Left colon (tissue), 2 donors: Measurements from ENCODE around the gene LRRC4C. TPM values are rescaled to one million over a fixed set of nuclear protein-coding genes. Genes with fewer than 3 reads are reported as not detected.
"Not testable (repeated sequence)": the region's sequence is repeated elsewhere in the genome, so short reads cannot be mapped to it uniquely, and the experiment has no call there.

ENCODE experiments used
- ATAC-seq: fragments of 200-7000 bp; cut with Tn5 transposase; one replicate; pipeline ENCODE4 v1.9.1; 2020; ENCODE audit warnings: mild to moderate bottlenecking, moderate library complexity
- DNase-seq, 2 donors: peaks; one replicate each; pipeline ENCODE4 v3.0.0-alpha.2; 2020
- intact Hi-C, 2 donors: fragments of 100-400 bp; cut with DNase I in 1 of 2; cut with micrococcal nuclease in 1 of 2; formaldehyde crosslinking; loops; one replicate each; pipeline versions ENCODE4 v1.11.2 to v1.14.0; 2022; cut with DNase I, micrococcal nuclease
- total RNA-seq, 2 donors: library from RNA; stranded (reverse); fragmentation: NEBNext Ultra II Directional; extraction: Animal tissue kit (Norgen Biotek cat#: 25700); gene quantifications; one replicate each; pipeline ENCODE4 v1.2.1, GENCODE V29; 2021
- donor health status: DM: no; HTN: no; CAD: no.
- donor health status: DM: yes; HTN: yes; CAD: no.

The LRRC4C gene
- total RNA-seq, 2 donors from 2014 or later: 0.31 to 0.42 TPM

DNA sequence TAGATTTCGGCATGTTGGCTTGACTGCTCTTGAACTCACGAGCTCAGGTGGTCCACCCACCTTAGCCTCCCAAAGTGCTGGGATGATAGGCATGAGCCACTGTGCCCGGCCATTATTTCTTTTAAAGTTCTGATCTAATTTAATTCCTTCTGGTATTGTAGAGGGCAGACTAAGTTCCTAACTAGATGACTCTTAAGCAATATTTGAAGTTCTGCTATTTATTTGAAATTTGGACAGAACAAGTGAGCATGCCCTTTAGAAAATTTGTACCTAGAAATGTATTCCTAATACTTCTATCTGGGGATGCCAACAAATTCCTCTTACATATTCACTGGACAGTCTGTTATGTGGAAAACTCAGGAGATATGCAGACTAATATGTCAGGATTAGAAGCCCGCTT is 746.4 kb downstream of the LRRC4C start:
- ATAC-seq (no peak), DNase-seq (no peak)

DNA sequence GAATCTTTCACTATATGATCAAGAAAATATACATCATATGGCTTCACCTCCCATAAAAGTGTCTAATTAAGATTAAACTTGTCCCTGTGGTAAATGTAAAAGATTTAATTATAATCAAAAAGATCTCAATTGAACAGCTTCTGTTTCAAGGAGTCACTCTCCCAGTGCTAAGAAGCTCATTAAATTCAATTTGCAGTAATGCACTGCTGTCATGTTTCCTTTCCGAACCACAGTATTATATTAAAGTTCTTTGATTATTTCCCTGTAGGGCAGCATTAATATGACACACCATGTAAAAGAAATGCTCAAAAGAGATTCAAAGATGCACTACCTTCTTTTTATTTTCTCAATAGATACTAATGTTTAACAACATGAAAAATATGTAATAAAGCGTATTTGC is 758.4 kb downstream of the LRRC4C start:
- intact Hi-C loops: no loop called here
- ATAC-seq (no peak), DNase-seq (no peak)

More for the DNA sequence above, 746.4 kb downstream of the LRRC4C start:
- intact Hi-C loops: no loop called here

DNA sequence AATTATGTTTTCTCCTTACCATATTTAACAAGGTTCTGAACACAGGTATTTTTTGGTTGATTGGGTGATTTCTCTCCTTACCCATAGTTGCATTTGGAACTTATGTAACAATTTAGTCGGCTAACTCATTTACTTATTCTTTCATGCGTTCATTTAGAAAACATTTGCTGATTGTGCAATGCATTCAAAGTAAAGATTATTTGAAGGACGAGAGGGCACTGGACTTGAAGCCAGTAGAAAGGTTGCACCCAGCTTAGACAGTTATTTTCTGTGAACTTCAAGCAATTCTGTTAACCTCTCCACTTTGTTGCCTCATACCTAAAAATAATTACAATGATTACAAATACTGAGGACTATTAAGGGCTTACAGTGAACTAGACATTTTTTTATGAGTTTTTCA is 769.6 kb downstream of the LRRC4C start:
- intact Hi-C loops: no loop called here
- no peak for DNase-seq
- ATAC-seq: no peak

DNA sequence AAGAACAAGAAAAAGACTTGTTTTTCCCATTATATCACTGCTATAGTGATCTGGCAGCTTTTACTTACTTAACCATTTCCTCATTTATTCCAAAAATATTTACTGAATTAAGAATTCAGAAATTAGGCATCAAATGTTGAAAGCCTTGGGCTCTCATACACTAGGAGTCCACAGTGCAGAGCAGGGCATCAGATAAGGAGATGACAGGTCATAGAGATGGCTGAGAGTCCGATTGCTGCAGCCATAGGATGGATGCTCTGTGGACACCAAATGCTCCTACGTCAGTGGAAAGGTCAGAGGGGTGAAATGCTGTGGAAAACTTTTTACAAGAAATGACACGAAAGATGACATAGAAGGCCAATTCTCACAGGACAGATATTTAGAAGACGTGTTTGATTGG is 771.1 kb downstream of the LRRC4C start:
- DNase-seq: no peak
- no peak for ATAC-seq
- intact Hi-C loops: no loop called here

DNA sequence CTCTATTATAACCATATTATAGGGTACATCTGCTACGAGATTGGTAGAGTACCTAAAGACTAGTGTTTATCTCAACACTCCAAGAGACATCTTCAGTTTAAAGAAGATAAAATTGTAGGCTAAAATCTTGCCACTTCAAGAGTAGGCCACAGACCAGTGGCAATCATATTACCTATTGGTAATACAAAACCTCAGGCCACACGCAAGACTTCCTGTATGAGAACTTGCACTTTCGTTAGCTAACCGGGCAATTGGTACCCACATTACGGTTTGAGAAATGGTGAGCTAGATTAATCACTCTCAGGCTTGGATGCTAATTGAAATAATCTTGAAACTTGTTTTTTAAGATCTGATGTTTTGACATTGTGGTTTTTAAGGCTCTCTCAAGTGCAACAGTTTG is 772.7 kb downstream of the LRRC4C start:
- ATAC-seq: no peak
- intact Hi-C loops: no loop called here
- no peak for DNase-seq

DNA sequence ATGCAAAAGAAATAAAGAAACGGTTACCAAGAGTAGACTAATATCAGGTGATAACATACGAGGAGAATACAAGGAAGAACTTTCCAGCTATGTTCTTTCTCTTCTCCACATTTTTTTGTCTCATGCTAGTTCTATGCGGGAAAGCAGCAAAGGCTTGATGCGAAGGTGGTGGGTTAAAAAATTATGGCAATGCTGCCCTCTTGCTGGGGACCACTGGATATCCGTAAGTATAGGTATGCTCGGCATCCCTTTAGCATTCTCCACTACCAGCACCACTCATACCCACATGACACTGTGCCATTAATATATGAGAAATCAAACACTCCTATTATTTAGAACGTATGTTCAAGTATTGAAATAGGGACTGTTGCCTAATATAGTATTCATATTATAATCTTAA is 776.4 kb downstream of the LRRC4C start:
- DNase-seq: no peak
- ATAC-seq: no peak
- intact Hi-C loops: no loop called here

DNA sequence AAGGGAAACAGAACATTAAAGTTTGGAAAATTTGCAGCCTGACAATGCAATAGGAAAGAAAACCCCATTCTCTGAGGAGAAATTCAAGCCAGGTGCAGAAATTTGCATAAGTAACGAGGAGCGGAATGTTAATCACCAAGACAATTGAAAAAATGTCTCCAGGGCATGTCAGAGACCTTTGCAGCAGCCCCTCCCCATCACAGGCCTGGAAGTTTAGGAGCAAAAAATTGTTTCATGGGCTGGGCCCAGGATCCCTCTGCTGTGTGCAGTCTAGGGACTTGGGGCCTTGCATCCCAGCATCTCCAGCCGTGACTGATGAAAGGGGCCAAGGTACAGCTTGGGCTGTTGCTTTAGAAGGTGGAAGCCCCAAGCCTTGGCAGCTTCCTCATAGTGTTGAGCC is 780.2 kb downstream of the LRRC4C start:
- ATAC-seq: no peak
- DNase-seq: no peak
- intact Hi-C loops: no loop called here

DNA sequence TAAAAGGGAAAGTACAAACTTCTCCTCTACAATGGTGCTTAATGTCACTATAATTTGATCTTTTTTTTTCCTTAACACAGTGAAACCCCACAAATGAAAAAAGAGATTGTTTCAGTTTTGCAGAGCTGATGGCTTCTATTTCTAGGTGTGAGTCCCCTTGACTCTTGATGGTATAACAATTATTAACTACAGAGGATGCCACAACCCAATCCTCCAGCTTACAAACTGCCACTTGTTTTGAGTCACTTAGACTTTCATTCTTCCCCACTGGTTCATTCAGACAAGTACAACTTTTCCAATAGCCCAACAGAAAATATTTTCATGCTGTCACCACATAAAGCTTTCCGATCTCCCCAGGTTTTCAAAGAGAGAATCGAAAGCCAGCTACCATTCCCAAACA is 812.2 kb downstream of the LRRC4C start:
- DNase-seq: no peak
- ATAC-seq: no peak
- intact Hi-C loops: no loop called here

DNA sequence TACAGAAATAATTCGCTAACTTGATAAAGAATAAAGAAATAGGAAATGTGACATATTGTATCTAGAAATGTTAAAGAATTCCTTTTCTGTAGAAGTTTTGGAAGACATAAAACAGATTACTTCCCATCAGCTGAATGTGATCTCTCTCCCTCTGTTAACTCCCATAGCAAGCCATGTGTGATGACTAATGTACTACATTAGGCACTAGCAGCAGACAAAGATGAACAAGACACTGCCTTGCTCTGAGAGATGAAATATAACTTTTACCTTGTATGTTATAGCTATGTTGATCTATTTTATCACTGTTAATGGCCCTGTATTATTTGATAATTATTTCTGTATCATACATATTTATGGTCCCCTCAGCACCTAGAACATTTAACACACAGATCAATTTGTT is 817.2 kb downstream of the LRRC4C start:
- intact Hi-C loops: no loop called here
- no peak for DNase-seq
- ATAC-seq: no peak

DNA sequence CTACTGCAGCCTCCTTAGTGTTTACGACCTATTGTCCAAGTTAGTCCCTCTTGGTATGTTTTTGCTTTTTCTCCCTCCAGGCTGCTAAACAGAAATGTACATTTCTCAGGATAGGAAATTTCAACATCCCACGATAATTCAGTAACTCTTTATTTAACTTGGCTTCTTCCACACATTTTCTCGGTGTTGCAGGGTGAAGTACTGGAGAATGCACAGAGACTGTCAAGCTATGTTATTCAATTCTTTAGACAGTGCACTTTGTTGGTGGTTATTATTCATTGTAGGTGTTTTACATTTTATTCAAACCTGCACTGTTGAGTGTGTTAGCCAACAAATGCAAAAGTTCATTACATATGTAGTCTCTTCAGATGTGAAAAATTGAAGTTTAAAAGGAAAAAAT is 839.8 kb downstream of the LRRC4C start:
- intact Hi-C loops: no loop called here
- DNase-seq: no peak
- no peak for ATAC-seq

DNA sequence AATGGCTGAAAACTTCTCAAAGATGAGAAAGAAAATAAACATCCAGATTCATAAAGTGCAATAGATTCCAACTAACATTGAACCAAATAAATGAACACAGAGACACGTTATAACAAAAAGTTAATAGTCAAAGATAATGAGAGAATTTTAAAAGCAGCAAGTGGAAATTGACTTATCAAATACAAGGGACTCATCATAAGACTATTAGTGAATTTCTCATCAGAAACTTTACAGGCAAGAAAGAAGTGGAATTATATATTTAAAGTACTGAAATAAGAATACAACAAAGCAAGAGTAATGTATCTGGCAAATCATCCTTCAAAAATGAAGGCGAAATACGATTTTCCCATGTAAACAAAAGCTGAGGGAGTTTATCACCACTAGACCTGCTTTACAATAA is 852.7 kb downstream of the LRRC4C start:
- DNase-seq (no peak), ATAC-seq (no peak)
- intact Hi-C loops: no loop called here

DNA sequence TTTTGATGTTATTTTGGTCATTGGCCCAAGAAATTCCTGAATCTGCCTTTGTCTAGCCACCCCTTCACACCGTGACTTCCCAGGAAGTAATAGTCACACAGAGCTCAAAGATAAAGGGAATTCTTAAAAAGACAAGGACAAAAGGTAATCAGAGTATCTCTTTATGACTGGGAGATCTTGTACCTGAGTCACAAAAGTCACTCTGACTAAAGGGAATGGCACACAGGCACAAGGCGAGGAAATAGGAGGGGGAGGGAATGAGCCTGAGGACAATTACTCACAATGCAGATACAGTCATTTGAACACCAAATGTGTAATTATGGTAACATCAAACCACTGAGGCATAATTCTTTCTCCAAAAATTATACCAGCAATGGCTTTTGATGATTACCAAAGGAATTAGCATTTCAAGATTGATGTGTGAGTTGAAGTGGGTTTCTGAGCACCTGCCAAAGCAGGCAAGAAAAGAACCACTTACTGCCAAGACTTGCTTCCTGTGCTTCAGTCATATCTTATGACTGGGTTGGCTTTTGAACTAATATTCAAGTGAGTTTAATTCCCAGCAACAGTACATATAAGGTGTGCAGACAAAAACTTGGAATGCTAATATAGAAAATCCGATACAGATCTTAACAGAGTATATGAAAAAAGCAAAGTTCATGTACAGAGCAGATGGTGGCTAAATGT is 856.4 kb downstream of the LRRC4C start:
- intact Hi-C loops: no loop called here
- no peak for DNase-seq
- no peak for ATAC-seq

DNA sequence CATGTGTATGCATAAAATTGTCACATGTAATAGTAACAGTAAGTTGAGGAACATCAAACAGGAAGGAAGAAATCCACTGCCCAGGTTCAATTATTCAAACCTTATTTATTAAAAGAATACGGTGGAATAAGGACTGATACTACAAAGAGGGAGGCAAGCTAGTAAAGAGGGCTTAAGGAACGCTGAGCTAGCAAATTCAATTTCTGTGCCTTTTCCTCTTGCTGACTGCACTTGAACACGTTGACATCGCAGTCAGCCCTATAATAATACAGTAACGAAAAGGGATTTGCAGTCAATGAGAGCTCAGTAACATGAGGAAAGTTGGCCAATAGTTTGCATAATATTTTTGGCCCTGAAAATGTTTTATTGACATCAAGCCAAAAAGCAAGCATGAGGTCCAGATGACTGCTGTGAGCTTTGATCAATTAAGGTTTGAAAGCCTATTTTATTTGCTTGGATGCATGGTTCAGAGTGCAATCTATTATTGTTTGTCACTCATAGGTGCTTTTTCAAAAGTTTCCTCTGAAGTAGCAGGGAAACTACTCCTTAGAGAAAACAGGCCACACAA is 861.8 kb downstream of the LRRC4C start:
- ATAC-seq: no peak
- DNase-seq: no peak
- intact Hi-C loops: no loop called here

DNA sequence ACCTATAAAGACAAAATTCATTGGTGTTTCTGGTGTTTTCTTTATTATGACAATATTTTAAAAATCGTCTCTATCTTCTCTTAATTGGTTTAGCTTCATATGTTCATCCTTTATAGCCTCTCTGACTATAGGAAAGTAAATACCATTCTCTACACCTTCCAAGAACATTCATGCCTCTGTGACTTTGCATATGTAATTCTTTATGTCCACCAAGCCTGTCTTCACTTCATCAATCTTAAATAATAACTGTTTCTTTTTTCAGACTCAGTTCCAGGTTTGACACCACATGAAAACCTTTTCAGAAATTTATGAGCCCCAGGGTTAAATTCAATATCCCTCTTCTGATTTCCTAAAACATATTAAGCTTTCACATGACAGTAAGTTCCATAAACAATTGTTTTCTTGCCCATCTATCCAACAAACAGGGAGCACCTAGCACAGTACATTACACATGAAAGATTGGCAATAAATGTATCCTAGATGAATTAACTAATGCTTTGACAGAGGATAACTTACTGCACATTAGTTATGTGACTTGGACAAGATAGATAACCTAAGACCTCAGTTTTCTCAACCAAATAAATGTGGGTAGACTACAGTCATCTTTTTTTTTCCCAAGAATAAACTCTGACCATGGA is 886.1 kb downstream of the LRRC4C start:
- intact Hi-C loops: no loop called here
- no peak for DNase-seq
- ATAC-seq: no peak

DNA sequence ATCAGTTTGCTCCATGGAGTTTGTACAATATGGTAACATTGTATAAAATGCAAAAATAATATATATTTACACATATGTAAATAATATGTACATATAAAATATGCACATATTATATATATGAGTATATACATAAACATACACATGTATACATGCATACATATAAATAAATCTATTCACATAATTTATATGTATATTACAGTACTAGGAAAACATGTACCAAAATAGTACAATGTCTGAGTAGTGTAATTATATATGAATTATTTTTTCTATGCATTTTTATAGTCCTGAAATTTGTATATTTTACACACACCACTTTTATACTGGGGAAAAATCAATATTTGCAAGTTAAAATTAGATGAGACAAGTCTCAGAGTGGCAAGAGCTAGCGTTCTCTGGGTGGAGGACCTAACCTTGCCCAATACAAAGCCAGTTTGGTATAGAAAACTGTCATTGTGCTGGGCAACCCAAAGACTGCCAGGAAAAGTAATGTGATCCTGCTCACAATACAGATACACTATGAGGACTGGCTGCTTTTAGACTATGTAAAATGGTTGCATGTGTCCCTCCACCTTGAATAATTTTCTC is 889.4 kb downstream of the LRRC4C start:
- intact Hi-C loops: no loop called here
- DNase-seq (no peak), ATAC-seq (no peak)

DNA sequence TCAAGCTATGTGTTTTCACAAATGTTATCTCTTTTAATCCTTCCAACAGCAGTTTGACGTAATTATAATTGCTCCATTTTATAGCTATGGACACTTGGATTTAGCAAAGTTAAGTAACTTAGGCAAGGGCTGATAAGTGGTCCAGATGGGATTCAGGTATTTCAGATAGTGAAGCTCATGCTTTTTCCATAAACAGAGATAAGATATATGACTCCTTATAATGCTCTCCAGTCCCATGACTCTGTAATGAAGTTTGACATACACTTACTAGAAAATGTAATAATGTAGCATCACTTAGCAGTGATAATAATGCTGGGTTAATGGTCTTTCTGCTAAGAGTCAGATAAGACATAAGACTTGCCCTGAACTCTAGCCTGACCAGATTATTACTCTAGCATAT is 892.1 kb downstream of the LRRC4C start:
- intact Hi-C loops: no loop called here
- no peak for ATAC-seq
- DNase-seq: no peak

DNA sequence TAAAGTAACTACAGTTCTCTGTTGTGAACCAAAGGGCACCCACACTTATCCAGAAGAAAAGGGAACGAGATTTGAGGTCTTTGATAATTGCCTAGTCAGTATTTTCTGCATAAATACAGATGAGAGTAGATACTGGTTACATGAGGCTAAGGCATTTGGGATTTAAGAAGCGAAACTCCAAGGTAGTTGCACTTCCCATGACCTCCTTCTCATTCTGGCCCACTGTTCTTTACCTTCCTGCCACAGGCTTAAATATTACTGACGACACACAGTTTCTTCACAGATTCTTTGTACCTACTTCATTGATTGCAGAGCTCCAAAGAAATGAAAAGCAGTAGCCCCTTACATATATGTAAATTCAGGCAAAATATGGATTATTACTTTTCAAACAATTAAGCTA is 915.3 kb downstream of the LRRC4C start:
- intact Hi-C loops: no loop called here
- ATAC-seq: no peak
- no peak for DNase-seq

DNA sequence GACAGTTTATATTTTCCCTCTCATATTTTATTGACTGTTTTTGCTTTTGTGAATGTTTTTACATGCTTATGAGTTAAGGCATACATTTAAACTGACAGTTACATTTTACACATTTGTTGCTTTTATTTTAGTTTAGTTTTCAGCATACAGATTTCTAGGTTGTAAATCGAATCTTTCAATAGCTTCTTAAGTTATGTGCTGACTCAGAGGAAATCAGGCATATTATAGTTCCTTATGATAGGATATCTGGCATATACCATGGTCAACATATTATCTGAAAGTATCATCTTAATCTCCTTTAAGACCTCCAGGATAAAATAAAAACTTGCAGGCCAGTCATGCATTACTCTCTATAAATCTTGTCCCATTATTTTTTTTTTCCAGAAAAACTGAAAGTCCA is 916.6 kb downstream of the LRRC4C start:
- ATAC-seq (no peak), DNase-seq (no peak)
- intact Hi-C loops: no loop called here

DNA sequence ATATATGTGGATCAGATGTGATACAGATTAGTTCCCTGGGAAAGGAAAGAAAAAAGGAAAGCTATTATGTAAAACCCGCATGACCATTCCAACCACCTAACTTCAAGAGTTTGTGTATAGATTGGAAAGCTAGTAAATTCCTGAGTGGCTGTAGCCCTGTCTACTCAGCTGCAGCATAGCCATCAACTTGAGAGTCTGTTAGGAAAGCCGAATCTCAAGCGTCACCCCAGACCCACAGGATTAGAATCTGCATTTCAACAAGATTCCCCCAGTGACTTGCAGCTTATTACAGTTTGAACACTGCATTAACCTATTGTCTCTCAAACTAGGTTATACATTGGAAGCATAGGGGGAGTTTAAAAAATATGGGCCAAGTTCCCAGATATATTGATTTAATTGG is 921.7 kb downstream of the LRRC4C start:
- intact Hi-C loops: no loop called here
- no peak for DNase-seq
- no peak for ATAC-seq

DNA sequence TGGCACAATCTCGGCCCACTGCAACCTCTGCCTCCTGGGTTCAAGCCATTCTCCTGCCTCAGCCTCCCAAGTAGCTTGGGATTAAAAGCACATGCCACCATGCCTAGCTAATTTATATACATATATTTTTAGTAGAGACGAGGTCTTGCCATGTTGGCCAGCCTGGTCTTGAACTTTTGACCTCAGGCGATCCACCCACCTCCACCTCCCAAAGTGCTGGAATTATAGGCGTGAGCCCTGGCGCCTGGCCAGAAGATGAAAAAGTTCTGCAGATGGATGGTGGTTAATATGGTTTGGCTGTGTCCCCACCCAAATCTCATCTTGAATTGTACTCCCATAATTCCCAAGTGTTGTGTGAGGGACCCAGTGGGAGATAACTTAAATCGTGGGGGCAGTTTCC is 937.4 kb downstream of the LRRC4C start:
- intact Hi-C loops, DNase-seq: not testable (repeated sequence)

More for the DNA sequence above, 937.4 kb downstream of the LRRC4C start:
- not testable (repeated sequence) for ATAC-seq
